WI38 (cell line): ENCODE data around the gene DOK6.
"Not testable (repeated sequence)": the region's sequence is repeated elsewhere in the genome, so short reads cannot be mapped to it uniquely, and the experiment has no call there.

Experiments
- H3K4me3 ChIP-seq: 2 replicates; pipeline ENCODE4 v1.5.1; 2011; ENCODE audit warnings: low read depth, mild to moderate bottlenecking, control low read depth, low read length
- CTCF ChIP-seq: IDR thresholded peaks from 2 replicates; pipeline ENCODE4 v1.5.1; 2012; ENCODE audit warnings: low read depth, mild to moderate bottlenecking, control low read depth, low read length

Gene DOK6

GRCh38 chr18:69658685-69659084 is 258.0 kb downstream of the DOK6 start:
- H3K4me3 ChIP-seq: no peak overlapping the region
- no peak for TF ChIP-seq CTCF

GRCh38 chr18:69659142-69659651 is 258.5 kb downstream of the DOK6 start:
- no peak for TF ChIP-seq CTCF
- H3K4me3 ChIP-seq: no peak overlapping the region

DNA sequence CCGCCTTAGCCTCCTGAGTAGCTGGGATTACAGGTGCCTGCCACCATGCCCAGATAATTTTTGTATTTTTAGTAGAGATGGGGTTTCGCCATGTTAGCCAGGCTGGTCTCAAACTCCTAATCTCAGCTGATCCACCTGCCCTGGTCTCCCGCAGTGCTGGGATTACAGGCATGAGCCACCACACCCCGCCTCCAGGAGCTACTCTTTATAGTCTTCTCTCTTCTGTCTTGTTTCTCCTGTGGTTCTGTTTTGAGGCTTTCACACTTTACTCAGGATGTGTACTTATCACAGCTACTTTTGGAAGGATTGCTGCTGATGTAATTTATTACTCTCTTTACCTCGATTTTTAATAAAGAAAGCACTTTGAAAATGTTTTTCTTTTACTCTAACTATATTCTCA is 261.4 kb downstream of the DOK6 start:
- H3K4me3 ChIP-seq: not testable (repeated sequence)

DNA sequence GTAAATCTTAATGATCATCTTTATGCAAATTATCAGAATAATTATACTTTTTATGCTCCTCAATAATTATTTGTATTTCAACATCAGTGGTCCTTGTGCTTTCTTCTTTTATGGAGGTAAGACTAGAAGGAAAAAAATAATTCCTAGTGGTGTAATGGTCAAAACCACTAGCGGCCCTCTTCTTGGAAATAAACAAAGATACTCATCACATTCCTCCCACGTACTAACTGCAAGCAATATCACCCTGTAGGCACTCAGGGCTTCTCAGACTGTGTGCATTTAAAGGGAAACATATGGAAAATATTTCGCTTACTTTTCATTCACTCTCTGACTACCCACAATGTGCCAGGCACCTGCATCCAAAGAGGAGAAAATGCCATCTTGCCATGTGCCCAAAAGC is 263.7 kb downstream of the DOK6 start:
- no peak for TF ChIP-seq CTCF
- H3K4me3 ChIP-seq: no peak overlapping the region

- TF ChIP-seq CTCF: no peak
- H3K4me3 ChIP-seq: no peak overlapping the region
Observed at GRCh38 chr18:69674292-69674877, 273.7 kb downstream of the DOK6 start.

GRCh38 chr18:69674966-69675365 is 274.3 kb downstream of the DOK6 start:
- no peak for TF ChIP-seq CTCF
- no peak overlapping the region for H3K4me3 ChIP-seq

DNA sequence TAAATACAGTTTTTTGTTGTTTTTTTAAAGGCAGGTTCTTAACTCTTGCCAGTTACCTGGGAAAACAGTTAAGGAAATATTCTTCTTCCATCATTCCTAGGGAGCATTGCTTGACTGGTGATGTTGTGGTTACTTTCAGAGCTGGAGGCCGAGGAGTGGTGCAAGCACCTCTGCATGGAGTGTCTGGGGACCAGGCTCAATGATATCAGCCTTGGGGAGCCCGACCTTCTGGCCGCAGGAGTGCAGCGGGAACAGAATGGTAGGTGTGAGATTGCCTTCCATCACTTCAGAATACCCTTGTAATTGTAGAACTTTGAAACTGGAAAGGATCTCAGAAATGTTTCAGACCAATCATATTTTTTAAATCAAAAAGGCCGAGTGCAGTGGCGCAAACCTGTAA is 276.9 kb downstream of the DOK6 start:
- TF ChIP-seq CTCF: no peak
- no peak overlapping the region for H3K4me3 ChIP-seq

GRCh38 chr18:69680123-69680522 is 279.4 kb downstream of the DOK6 start:
- no peak for TF ChIP-seq CTCF
- no peak overlapping the region for H3K4me3 ChIP-seq
